Measurements from ENCODE around the gene RAB11FIP4.

RAB11FIP4 gene

DNA sequence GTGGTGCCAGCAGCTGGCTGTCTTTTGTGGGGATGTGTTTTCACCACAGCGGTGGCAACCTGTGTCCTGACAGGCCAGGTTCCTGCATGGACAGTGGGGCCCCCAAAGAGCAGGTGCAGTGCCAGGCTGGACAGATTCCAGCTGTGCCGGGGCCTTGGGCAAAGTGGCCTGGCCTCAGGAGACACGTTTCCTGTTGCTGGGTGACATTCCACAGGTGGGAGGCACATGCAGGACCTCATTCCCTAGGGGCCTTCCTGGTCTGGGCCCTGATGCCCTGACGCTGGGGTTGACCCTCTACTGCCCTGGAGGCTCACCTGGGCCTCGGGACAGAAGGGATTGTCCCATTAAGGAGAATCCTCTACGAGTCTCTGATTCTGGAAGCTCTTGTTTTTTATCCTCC, 182.4 kb downstream of the RAB11FIP4 start:
- no peak for DNase-seq

- DNase-seq = no peak
These were observed 183.0 kb downstream of the RAB11FIP4 start for GRCh38 chr17:31574458-31574857.

- DNase-seq = no peak
These were observed 183.6 kb downstream of the RAB11FIP4 start for GRCh38 chr17:31575043-31575442.

- no peak for DNase-seq
These were observed 187.8 kb downstream of the RAB11FIP4 start for GRCh38 chr17:31579265-31579664.

DNA sequence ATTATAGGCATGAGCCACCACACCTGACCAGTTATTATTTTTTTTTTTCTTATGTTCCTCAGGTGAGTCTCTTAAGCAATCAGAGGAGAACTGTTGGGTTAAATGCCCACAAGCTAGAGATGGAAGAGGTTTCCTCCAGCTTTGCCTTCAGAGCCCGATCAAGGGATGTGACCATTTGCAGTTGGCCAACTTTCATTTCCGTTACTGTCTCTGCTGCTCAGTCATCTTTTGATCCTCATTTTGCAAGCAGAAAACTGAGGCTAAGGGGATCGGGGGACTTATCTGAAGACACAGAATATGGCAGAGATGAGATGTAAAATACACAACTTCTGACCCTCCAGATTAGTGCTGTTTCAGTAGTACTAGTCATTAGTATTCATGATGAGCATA, 188.8 kb downstream of the RAB11FIP4 start:
- no peak for DNase-seq

DNA sequence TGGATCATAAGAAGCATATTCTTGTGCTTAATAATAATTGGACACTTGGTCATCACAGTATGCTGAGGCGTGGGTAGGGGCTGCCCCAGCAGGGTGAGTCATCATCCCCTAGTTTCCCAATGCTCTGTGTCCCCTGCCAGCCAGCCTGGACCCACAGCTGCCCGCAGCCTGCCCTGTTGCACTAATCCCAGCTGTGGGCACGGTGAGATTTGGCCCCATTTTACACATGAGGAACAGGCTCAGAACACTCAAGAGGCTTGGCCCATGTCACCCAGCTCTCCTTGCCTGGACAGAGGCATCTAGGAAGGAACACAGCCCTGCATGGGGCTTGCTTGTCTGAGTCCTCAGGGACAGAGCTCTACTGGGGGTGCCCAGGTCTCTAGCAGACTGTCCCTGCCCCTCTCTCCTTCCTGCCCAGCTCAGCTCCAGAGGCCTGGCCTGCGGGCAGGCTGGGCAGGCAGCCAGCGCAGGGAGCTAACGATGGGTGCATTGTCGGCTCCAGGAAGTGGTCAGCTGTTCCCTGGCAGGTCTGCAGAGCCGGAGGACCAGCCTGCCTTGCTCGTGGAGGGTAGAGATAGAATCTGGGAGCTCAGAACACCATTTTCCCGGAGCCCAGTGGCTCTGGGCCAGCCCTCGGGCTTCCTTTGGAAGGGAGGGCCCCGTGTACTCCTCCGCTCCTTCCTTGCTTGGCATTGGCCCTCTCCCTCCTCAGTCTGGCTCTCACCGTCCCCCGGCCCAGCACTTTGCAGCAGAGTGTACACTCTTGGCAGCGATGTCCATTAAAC, 189.4 kb downstream of the RAB11FIP4 start:
- peak; percentile 82 for DNase-seq

DNA sequence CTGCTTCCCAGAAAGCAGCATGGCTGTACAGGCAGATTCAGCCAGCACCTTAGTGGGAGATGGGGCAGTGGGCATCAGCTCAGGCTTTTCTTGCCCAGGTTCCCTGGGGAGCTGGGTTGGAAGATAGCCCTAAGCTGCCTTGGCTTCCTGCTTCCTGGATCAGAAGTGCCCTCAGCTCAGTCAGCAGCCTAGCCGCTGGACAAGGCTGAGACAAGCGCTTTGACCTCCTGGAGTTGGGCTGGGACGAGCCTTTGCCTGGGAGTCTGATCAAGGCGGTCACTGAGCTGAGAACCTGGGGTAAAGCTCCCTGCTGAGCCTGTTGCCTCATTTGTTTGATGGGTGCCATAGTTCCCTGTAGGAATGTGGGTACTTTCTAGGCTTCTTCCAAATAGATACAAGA, 190.0 kb downstream of the RAB11FIP4 start:
- no peak for DNase-seq

DNA sequence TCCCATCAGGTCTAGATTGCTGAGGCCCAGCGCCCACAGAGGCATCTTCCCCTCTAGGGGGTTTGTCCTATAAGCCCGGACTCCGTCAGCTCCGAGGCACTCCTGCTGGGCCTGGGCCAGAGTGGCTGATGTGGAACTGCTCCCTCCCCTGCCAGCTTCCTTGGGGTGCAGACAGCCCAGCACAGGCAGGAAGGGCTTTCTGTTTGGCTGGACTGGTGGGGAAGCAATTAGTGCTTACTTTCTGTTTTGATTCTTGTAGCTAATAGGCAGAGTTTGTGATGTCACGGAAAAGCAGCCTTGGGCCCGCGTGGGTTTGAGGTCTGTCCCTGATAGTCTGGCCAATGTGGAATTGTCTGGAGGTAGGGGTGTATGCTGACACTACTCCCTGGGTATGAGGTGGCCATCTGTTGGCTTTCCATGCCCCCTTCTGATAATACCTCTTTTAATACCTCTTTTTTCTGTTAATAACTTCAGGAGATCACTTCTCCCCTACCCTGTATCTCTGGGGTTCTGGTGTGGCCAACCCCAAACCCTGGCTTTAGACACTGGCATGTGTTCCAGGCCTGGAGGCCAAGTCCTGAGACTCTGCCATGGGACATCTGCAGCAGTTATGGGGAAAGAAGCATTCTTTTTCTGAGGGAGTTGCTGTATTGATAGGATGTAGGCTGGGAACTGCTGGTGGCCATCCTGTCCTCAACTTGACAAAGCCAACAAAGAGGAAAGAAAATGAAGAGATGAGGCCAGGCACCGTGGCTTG, 190.9 kb downstream of the RAB11FIP4 start:
- no peak for DNase-seq

DNA sequence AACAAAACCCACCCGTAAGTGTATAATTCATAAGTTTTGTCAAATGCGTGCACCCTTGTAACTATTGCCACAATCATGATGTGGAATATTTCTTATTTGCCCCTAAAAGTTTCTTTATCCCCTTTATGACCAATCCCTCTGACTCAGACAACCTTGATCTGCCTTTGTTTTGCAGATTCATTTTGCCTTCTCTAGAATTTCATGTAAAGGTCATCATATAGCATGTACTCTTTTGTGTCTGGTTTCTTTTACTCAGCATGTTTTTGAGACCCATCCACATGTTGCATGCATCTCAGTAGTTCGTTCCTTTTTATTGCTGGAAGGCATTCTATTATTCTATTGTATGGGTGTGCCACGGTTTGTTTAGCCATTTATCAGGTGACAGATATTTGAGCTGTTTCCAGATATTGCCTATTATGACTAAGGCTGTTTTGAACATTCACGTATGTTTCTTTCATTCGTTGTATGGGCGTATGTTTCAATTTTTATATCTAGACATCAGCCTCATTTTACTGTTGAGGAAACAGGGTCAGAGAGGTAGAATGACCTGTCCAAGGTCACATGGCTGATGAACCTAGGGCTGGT, 192.4 kb downstream of the RAB11FIP4 start:
- DNase-seq = no peak

- no peak for DNase-seq
These were observed 193.2 kb downstream of the RAB11FIP4 start for GRCh38 chr17:31584438-31585279.

- DNase-seq = no peak
These were observed 193.8 kb downstream of the RAB11FIP4 start for GRCh38 chr17:31585280-31585630.

DNA sequence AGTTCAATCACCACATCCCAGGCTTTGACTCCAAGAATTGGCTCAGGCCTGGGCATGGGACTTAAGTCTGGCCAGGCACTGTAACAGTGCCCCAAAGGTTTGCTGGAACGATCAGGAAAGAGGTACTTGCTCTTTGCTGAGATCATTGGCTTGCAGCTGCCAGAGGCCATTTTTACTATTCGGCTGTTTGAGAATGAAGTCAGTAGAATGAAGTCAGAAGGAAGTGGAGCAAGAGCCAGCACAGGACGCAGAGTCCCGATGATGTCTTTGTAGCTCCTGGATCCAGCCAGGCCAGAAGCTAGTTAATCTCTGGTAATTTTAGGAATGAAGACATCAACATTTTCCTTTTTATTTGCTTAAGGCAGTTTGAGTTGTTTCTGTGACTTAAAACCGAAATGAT, 195.5 kb downstream of the RAB11FIP4 start:
- DNase-seq = peak; percentile 33

- peak; percentile 90 for DNase-seq
These were observed 196.0 kb downstream of the RAB11FIP4 start for GRCh38 chr17:31587462-31587861.

Measured in NCI-H774 (cell line).